ENCODE data around the gene SUPT20HL1.

DNA sequence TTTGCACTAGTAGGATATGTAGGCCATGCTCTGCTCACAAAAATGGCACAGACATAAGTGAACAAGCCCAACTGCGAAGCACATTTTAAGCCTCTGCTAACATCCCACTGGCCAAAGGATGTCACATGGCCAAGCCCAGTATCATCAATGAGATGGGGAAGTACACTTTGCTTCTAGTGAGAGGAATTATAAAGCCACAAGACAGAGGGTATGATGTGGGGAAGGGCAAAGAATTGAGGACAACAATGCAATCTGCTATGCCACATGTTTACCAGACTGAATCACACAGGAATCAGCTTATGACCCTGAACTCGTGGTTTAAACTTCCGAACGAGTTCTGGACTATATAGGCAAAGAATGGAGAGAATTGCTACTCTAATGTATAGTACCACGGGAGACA is 39.1 kb downstream of the SUPT20HL1 start:
- TF ChIP-seq TARDBP (IDR thresholded peaks at IDR 0.05) (no peak), ELF4 (IDR thresholded peaks at IDR 0.05) (no peak), PKNOX1 (IDR thresholded peaks at IDR 0.05) (no peak), ARNT (IDR thresholded peaks at IDR 0.05) (no peak), FOXM1 (IDR thresholded peaks at IDR 0.05; ENCODE audit: borderline replicate concordance) (no peak), SP1 (IDR thresholded peaks at IDR 0.05) (no peak), NFRKB (IDR thresholded peaks at IDR 0.05) (no peak), FOXA1 (IDR thresholded peaks at IDR 0.05) (no peak), ZNF384 (IDR thresholded peaks at IDR 0.05) (no peak), BHLHE40 (IDR thresholded peaks at IDR 0.05; ENCODE audit: borderline replicate concordance) (no peak), L3MBTL2 (conservative IDR thresholded peaks at IDR 0.05) (no peak), HDGF (IDR thresholded peaks at IDR 0.05; ENCODE audit: borderline replicate concordance) (no peak), FOXK2 (IDR thresholded peaks at IDR 0.05) (no peak), SUZ12 (IDR thresholded peaks at IDR 0.05) (no peak)
